ENCODE data around the gene WHRN.
A peak's percentile ranks its signal among the peaks of the same experiment; 100 is the strongest.

The WHRN gene

GRCh38 chr9:114492991-114493390, 12.3 kb downstream of the WHRN start:
- no peak for DNase-seq (ENCODE audit: low spot score)

- DNase-seq (ENCODE audit: low spot score), result no peak
Observed at GRCh38 chr9:114491430-114492003, 13.8 kb downstream of the WHRN start.

- DNase-seq (ENCODE audit: low spot score), result no peak
Observed at GRCh38 chr9:114489928-114490327, 15.3 kb downstream of the WHRN start.

GRCh38 chr9:114488398-114489129, 16.7 kb downstream of the WHRN start:
- DNase-seq (ENCODE audit: low spot score), result no peak

- DNase-seq (ENCODE audit: low spot score), result peak; percentile 92
Observed at GRCh38 chr9:114487607-114488300, 17.5 kb downstream of the WHRN start.

GRCh38 chr9:114486205-114486963, 18.9 kb downstream of the WHRN start:
- DNase-seq (ENCODE audit: low spot score), result no peak

GRCh38 chr9:114484854-114485443, 20.3 kb downstream of the WHRN start:
- DNase-seq (ENCODE audit: low spot score), result no peak

GRCh38 chr9:114484215-114484853, 20.9 kb downstream of the WHRN start:
- no peak for DNase-seq (ENCODE audit: low spot score)

GRCh38 chr9:114483499-114483898, 21.8 kb downstream of the WHRN start:
- DNase-seq (ENCODE audit: low spot score), result no peak

- DNase-seq (ENCODE audit: low spot score), result no peak
Observed at GRCh38 chr9:114482593-114482992, 22.7 kb downstream of the WHRN start.

GRCh38 chr9:114481789-114482188, 23.5 kb downstream of the WHRN start:
- no peak for DNase-seq (ENCODE audit: low spot score)

GRCh38 chr9:114480746-114481435, 24.4 kb downstream of the WHRN start:
- DNase-seq (ENCODE audit: low spot score), result no peak

- no peak for DNase-seq (ENCODE audit: low spot score)
Observed at GRCh38 chr9:114478871-114479270, 26.4 kb downstream of the WHRN start.

- no peak for DNase-seq (ENCODE audit: low spot score)
Observed at GRCh38 chr9:114478459-114478858, 26.8 kb downstream of the WHRN start.

GRCh38 chr9:114477642-114478041, 27.6 kb downstream of the WHRN start:
- DNase-seq (ENCODE audit: low spot score), result no peak

GRCh38 chr9:114476891-114477469, 28.3 kb downstream of the WHRN start:
- DNase-seq (ENCODE audit: low spot score), result no peak

GRCh38 chr9:114475412-114476135, 29.7 kb downstream of the WHRN start:
- DNase-seq (ENCODE audit: low spot score), result no peak

GRCh38 chr9:114474425-114474824, 30.8 kb downstream of the WHRN start:
- no peak for DNase-seq (ENCODE audit: low spot score)

- DNase-seq (ENCODE audit: low spot score), result no peak
Observed at GRCh38 chr9:114473447-114473801, 31.8 kb downstream of the WHRN start.

Data from pons (tissue), 1 donor.